ENCODE data around the gene AVL9. TPM values are rescaled to one million over a fixed set of nuclear protein-coding genes. Genes with fewer than 3 reads are reported as not detected.
"Not testable (repeated sequence)": the region's sequence is repeated elsewhere in the genome, so short reads cannot be mapped to it uniquely, and the experiment has no call there.

AVL9 gene
- total RNA-seq, 4 donors from 2014 or later: 44.5 to 82.5 (median 52.5) TPM

GRCh38 chr7:32461484-32461883 is 33.8 kb upstream of the AVL9 start:
- H3K9me3 ChIP-seq: no peaks in the 10 kb centered on the region
- DNase-seq: no peak

DNA sequence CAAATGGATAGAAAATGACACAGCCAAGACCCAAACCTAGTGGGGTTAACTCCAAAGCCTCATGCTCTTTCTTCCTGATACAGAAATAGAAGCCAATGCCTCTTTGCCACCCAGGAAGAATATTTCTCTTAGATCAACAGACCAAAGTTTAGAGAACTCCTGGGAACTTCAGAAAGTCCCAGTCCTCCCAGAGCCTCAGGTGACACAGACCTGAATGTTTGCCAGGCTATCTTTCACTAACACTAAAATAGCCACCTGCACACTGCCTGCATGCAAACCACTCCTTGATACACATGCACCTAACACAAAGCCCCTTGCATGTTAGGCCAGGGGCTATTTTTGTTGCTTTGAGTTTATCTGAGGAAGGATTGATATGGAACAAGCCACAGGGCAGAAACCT is 32.8 kb upstream of the AVL9 start:
- Histone ChIP-seq H3K36me3 (no peaks in the 10 kb centered on the region), H3K9me3 (no peaks in the 10 kb centered on the region), H3K4me3 (no peak overlapping the region), H3K4me1 (no peaks in the 10 kb centered on the region), H3K27ac (no peak overlapping the region), H3K27me3 (no peaks in the 10 kb centered on the region)
- TF ChIP-seq, protein P1, sequence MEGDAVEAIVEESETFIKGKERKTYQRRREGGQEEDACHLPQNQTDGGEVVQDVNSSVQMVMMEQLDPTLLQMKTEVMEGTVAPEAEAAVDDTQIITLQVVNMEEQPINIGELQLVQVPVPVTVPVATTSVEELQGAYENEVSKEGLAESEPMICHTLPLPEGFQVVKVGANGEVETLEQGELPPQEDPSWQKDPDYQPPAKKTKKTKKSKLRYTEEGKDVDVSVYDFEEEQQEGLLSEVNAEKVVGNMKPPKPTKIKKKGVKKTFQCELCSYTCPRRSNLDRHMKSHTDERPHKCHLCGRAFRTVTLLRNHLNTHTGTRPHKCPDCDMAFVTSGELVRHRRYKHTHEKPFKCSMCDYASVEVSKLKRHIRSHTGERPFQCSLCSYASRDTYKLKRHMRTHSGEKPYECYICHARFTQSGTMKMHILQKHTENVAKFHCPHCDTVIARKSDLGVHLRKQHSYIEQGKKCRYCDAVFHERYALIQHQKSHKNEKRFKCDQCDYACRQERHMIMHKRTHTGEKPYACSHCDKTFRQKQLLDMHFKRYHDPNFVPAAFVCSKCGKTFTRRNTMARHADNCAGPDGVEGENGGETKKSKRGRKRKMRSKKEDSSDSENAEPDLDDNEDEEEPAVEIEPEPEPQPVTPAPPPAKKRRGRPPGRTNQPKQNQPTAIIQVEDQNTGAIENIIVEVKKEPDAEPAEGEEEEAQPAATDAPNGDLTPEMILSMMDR (IDR thresholded peaks at IDR 0.05): no peak
- no peak for TF ChIP-seq POLR2A (IDR thresholded peaks at IDR 0.05)
- DNase-seq: no peak

More at GRCh38 chr7:32461484-32461883, 33.8 kb upstream of the AVL9 start:
- H3K27me3 ChIP-seq: no peaks in the 10 kb centered on the region
- H3K4me1 ChIP-seq: no peaks in the 10 kb centered on the region
- H3K27ac ChIP-seq: no peak overlapping the region
- no peak overlapping the region for H3K4me3 ChIP-seq
- TF ChIP-seq POLR2A (IDR thresholded peaks at IDR 0.05): no peak
- TF ChIP-seq, protein P1 (IDR thresholded peaks at IDR 0.05): no peak
- no peaks in the 10 kb centered on the region for H3K36me3 ChIP-seq

GRCh38 chr7:32462977-32463376 is 32.3 kb upstream of the AVL9 start:
- Histone ChIP-seq H3K4me3 (no peak overlapping the region), H3K27ac (no peak overlapping the region), H3K4me1 (no peaks in the 10 kb centered on the region), H3K27me3 (no peaks in the 10 kb centered on the region), H3K9me3 (no peaks in the 10 kb centered on the region), H3K36me3 (no peaks in the 10 kb centered on the region)
- TF ChIP-seq, protein P1 (IDR thresholded peaks at IDR 0.05): no peak
- no peak for TF ChIP-seq POLR2A (IDR thresholded peaks at IDR 0.05)
- DNase-seq: no peak

DNA sequence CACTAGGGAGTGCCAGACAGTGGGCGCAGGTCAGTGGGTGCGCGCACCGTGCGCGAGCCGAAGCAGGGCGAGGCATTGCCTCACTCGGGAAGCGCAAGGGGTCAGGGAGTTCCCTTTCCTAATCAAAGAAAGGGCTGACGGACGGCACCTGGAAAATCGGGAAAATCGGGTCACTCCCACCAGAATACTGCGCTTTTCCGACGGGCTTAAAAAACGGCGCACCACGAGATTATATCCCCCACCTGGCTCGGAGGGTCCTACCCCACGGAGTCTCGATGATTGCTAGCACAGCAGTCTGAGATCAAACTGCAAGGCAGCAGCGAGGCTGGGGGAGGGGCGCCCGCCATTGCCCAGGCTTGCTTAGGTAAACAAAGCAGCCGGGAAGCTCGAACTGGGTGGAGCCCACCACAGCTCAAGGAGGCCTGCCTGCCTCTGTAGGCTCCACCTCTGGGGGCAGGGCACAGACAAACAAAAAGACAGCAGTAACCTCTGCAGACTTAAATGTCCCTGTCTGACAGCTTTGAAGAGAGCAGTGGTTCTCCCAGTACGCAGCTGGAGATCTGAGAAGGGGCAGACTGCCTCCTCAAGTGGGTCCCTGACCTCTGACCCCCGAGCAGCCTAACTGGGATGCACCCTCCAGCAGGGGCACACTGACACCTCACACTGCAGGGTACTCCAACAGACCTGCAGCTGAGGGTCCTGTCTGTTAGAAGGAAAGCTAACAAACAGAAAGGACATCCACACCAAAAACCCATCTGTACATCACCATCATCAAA is 30.5 kb upstream of the AVL9 start:
- H3K27me3 ChIP-seq, H3K4me1 ChIP-seq, DNase-seq, H3K27ac ChIP-seq, H3K9me3 ChIP-seq, H3K4me3 ChIP-seq, H3K36me3 ChIP-seq: not testable (repeated sequence)

DNA sequence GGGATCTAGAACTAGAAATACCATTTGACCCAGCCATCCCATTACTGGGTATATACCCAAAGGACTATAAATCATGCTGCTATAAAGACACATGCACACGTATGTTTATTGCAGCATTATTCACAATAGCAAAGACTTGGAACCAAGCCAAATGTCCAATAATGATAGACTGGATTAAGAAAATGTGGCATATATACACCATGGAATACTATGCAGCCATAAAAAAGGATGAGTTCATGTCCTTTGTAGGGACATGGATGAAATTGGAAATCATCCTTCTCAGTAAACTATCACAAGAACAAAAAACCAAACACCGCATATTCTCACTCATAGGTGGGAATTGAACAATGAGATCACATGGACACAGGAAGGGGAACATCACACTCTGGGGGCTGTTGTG is 25.3 kb upstream of the AVL9 start:
- H3K36me3 ChIP-seq, H3K4me1 ChIP-seq, H3K27ac ChIP-seq, H3K9me3 ChIP-seq, H3K27me3 ChIP-seq, H3K4me3 ChIP-seq, DNase-seq: not testable (repeated sequence)

DNA sequence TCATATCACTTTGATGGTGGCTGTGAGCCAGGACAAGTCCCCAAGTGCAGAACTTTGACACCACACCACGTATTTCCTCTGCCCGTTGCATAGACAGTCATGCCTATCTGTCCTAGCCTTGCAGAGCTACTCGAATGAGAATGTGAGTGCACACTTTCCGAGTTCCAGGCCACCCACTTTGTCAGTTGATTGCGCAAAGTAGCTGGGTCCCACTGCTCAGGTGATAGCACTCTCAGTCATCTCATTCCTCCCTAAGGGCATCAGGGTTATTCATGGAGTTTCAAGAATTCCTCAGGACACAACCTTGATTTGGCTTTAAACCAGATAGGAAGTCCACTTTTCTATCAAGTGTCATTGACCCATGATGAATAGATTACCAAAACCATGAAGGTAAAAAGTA is 24.4 kb upstream of the AVL9 start:
- no peak for TF ChIP-seq POLR2A (IDR thresholded peaks at IDR 0.05)
- TF ChIP-seq, protein P1 (IDR thresholded peaks at IDR 0.05): no peak

GRCh38 chr7:32472015-32472414 is 23.3 kb upstream of the AVL9 start:
- no peaks in the 10 kb centered on the region for H3K27me3 ChIP-seq
- DNase-seq: no peak
- TF ChIP-seq, protein P1 (IDR thresholded peaks at IDR 0.05): no peak
- TF ChIP-seq POLR2A (IDR thresholded peaks at IDR 0.05): no peak
- H3K27ac ChIP-seq: no peak overlapping the region
- no peaks in the 10 kb centered on the region for H3K4me1 ChIP-seq
- no peaks in the 10 kb centered on the region for H3K36me3 ChIP-seq
- no peaks in the 10 kb centered on the region for H3K9me3 ChIP-seq
- H3K4me3 ChIP-seq: no peak overlapping the region

More for the DNA sequence above, 24.4 kb upstream of the AVL9 start:
- no peaks in the 10 kb centered on the region for H3K36me3 ChIP-seq
- no peaks in the 10 kb centered on the region for H3K9me3 ChIP-seq
- no peak overlapping the region for H3K27ac ChIP-seq
- DNase-seq: no peak
- H3K4me3 ChIP-seq: no peak overlapping the region
- H3K27me3 ChIP-seq: no peaks in the 10 kb centered on the region
- H3K4me1 ChIP-seq: no peaks in the 10 kb centered on the region

Data from Peyer's patch (tissue), 4 donors.